A549 (cell line): ENCODE results near the gene ALOX15. TPM values are rescaled to one million over a fixed set of nuclear protein-coding genes. Genes with fewer than 3 reads are reported as not detected.

Source experiments
- ATAC-seq, 2 experiments: fragments of 200-7000 bp in 1 of 2; fragments of >200 bp in 1 of 2; cut with Nextera tagmentation in 1 of 2; cut with Tn5 transposase in 1 of 2; 3 replicates each; pipeline versions ENCODE4 v1.8.0 to v1.9.1; 2018 to 2020; ENCODE audit warnings: mild to moderate bottlenecking in 1 of 2, moderate library complexity in 1 of 2
- CTCF ChIA-PET: fragments of 300-600 bp; sonication (Branson Sonifier 250); formaldehyde crosslinking; extraction: SDS; loops from one replicate; lab custom pipeline; 2021; ENCODE audit warnings: antibody characterized with exemption, inconsistent platforms; lab: Yijun Ruan, JAX
- POLR2A ChIA-PET: fragments of 350-600 bp; formaldehyde crosslinking; extraction: SDS; loops from one replicate; lab custom pipeline; 2021; ENCODE audit warnings: antibody characterized with exemption, inconsistent platforms; lab: Yijun Ruan, JAX
- DNase-seq, 2 experiments: peaks; one replicate each; pipeline versions ENCODE4 v3.0.0 to v3.0.0-alpha.2; 2011 to 2016; ENCODE audit warnings: low read depth in 1 of 2, low spot score in 1 of 2
- FAIRE-seq: peaks from 2 replicates; lab custom pipeline; 2011; peaks lifted over from hg19 to GRCh38; lab: Jason Lieb, UNC
- H3K27ac ChIP-seq, 2 experiments: fragments of >200 bp; sonication (Bioruptor Twin); formaldehyde crosslinking; 3 replicates each; pipeline ENCODE4 v1.5.1; 2016 to 2017
- H3K4me1 ChIP-seq: fragments of >200 bp; sonication (Bioruptor Twin); formaldehyde crosslinking; 3 replicates; pipeline ENCODE4 v1.6.1; 2016
- H3K4me2 ChIP-seq: fragments of >200 bp; sonication (Bioruptor Twin); formaldehyde crosslinking; 3 replicates; pipeline ENCODE4 v1.6.1; 2016
- H3K4me3 ChIP-seq: fragments of >200 bp; sonication (Bioruptor Twin); formaldehyde crosslinking; 3 replicates; pipeline ENCODE4 v1.5.1; 2016
- H3K9me3 ChIP-seq: fragments of >200 bp; sonication (Bioruptor Twin); formaldehyde crosslinking; 3 replicates; pipeline ENCODE4 v1.6.1; 2016
- CHD2 ChIP-seq: fragments of 150-350 bp; IDR thresholded peaks from 2 replicates; pipeline ENCODE4 v1.6.1; 2014; ENCODE audit warnings: low read length; ENCODE audit not compliant: partially characterized antibody
- CHD4 ChIP-seq: fragments of 200-600 bp; sonication (generic); IDR thresholded peaks from 2 replicates; pipeline ENCODE4 v1.6.1; 2016; ENCODE audit warnings: antibody characterized with exemption, mild to moderate bottlenecking, borderline replicate concordance
- HDAC2 ChIP-seq: fragments of 200-600 bp; sonication (generic); IDR thresholded peaks from 2 replicates; pipeline ENCODE4 v1.6.1; 2016
- HMGXB4 ChIP-seq: fragments of 250-450 bp; sonication (Bioruptor Pico); IDR thresholded peaks from 2 replicates; pipeline ENCODE4 v1.5.0; 2021; ENCODE audit warnings: mild to moderate bottlenecking, moderate library complexity, borderline replicate concordance
- JUN ChIP-seq, 2 experiments: fragments of >200 bp; sonication (Bioruptor Twin); formaldehyde crosslinking; IDR thresholded peaks; 2 replicates in 1 of 2; 3 replicates in 1 of 2; pipeline ENCODE4 v1.6.1; 2016 to 2017
- JUNB ChIP-seq: fragments of >200 bp; sonication (Bioruptor Twin); formaldehyde crosslinking; IDR thresholded peaks from 2 replicates; pipeline ENCODE4 v1.6.1; 2016
- KDM1A ChIP-seq: fragments of 200-600 bp; sonication (generic); IDR thresholded peaks from 2 replicates; pipeline ENCODE4 v1.6.1; 2016; ENCODE audit warnings: low read depth, mild to moderate bottlenecking
- POLR2A ChIP-seq: IDR thresholded peaks from 2 replicates; pipeline ENCODE4 v1.6.1; 2012; ENCODE audit warnings: mild to moderate bottlenecking, low read length
- RARB ChIP-seq: fragments of 250-450 bp; sonication (Bioruptor Pico); IDR thresholded peaks from 2 replicates; pipeline ENCODE4 v1.8.0; 2021; ENCODE audit warnings: mild to moderate bottlenecking, moderate library complexity
- REST ChIP-seq: fragments of 200-600 bp; sonication (generic); IDR thresholded peaks from 2 replicates; pipeline ENCODE4 v1.6.1; 2016; ENCODE audit warnings: antibody characterized with exemption, mild to moderate bottlenecking, moderate library complexity
- RFX5 ChIP-seq: fragments of 450-650 bp; IDR thresholded peaks from 2 replicates; pipeline ENCODE4 v1.7.1; 2014; ENCODE audit warnings: antibody characterized with exemption, mild to moderate bottlenecking, moderate library complexity
- SMC3 ChIP-seq: fragments of >200 bp; sonication (Bioruptor Twin); formaldehyde crosslinking; IDR thresholded peaks from 3 replicates; pipeline ENCODE4 v1.6.1; 2018; ENCODE audit warnings: inconsistent platforms
- SREBF2 ChIP-seq: fragments of 450-650 bp; IDR thresholded peaks from 2 replicates; pipeline ENCODE4 v1.6.1; 2014; ENCODE audit warnings: mild to moderate bottlenecking, moderate library complexity
- TFCP2L1 ChIP-seq: fragments of 250-450 bp; sonication (Bioruptor Pico); IDR thresholded peaks from 2 replicates; pipeline ENCODE4 v1.5.0; 2021; ENCODE audit warnings: mild to moderate bottlenecking
- USF2 ChIP-seq: fragments of 450-650 bp; IDR thresholded peaks from 2 replicates; pipeline ENCODE4 v1.6.1; 2014; ENCODE audit warnings: antibody characterized with exemption
- ZNF302 ChIP-seq: fragments of 250-450 bp; sonication (Bioruptor Pico); IDR thresholded peaks from 2 replicates; pipeline ENCODE4 v1.9.0; 2021; ENCODE audit warnings: inconsistent platforms, mild to moderate bottlenecking, moderate library complexity
- WGBS: methylation state at CpG from one replicate; pipeline ENCODE4 v1.1.6; 2017; ENCODE audit errors: missing lambda C conversion rate; 5-methylcytosine and 5-hydroxymethylcytosine counted together
- polyA plus RNA-seq, 4 experiments: library from polyadenylated mRNA; depleted of rRNA in 3 of 4; stranded (reverse); fragments of >200 nt; fragmentation: RNase III in 1 of 4; extraction: RNeasy Plus Mini Kit Qiagen cat#74134 plus additional on column Dnase treatment in 1 of 4; gene quantifications; 2 replicates in 3 of 4; 3 replicates in 1 of 4; pipeline ENCODE4 v1.2.3, GENCODE V29; 2011 to 2017

Gene ALOX15
- polyA plus RNA-seq, 2 of the 4 experiments (the other 2 are of a cell fraction), result 0.08 to 0.12 TPM

GRCh38 chr17:4617090-4617489, 24.4 kb downstream of the ALOX15 start:
- Histone ChIP-seq H3K27ac (no peak overlapping the region), H3K4me2 (no peak overlapping the region), H3K9me3 (peaks cover 8% of the 10 kb centered on the region), H3K4me3 (no peak overlapping the region), H3K4me1 (no peaks in the 10 kb centered on the region)
- no peak for FAIRE-seq
- 80% methylated on average over 17 of the region's 17 CpGs for WGBS
- TF ChIP-seq SMC3, result no peak
- TF ChIP-seq CHD2, result no peak
- no peak for TF ChIP-seq JUNB
- TF ChIP-seq HDAC2, result no peak
- no peak for TF ChIP-seq RARB (CRISPR knock-in tag)
- no peak for TF ChIP-seq JUN (IDR thresholded peaks at IDR 0.05)
- TF ChIP-seq POLR2A, result no peak
- TF ChIP-seq KDM1A, result no peak
- no peak for TF ChIP-seq REST
- no peak for TF ChIP-seq CHD4
- no peak for TF ChIP-seq HMGXB4 (CRISPR knock-in tag)
- TF ChIP-seq ZNF302 (CRISPR knock-in tag), result no peak
- TF ChIP-seq SREBF2, result no peak
- no peak for TF ChIP-seq RFX5
- no peak for TF ChIP-seq TFCP2L1 (CRISPR knock-in tag)
- TF ChIP-seq USF2, result no peak
- ChIA-PET POLR2A (no interaction called here), CTCF (interaction anchor here (1.4 to 4.1 kb wide), 3 partner anchors 9 to 50 kb away, joined by 3 to 28 read pairs (median 25); no protein-coding TSS in a partner anchor)
- ATAC-seq, result no peak
- no peak for DNase-seq

- Histone ChIP-seq H3K4me2 (no peak overlapping the region), H3K4me1 (no peaks in the 10 kb centered on the region), H3K9me3 (0 out of 3 replicates have a peak, but pooled peaks cover 2% of the 10 kb centered on the region), H3K27ac (no peak overlapping the region), H3K4me3 (no peak overlapping the region)
- 59% methylated on average over 9 of the region's 9 CpGs for WGBS
- TF ChIP-seq RFX5, result no peak
- TF ChIP-seq SMC3, result no peak
- TF ChIP-seq HMGXB4 (CRISPR knock-in tag), result no peak
- FAIRE-seq (no peak), DNase-seq (no peak), ATAC-seq (no peak)
- ChIA-PET CTCF (interaction anchor here (0.7 to 4.1 kb wide), 7 partner anchors 10 to 51 kb away, joined by 3 to 28 read pairs (median 5); no protein-coding TSS in a partner anchor), POLR2A (interaction anchor here (0.6 kb wide), 1 partner anchor 146 kb away, joined by 8 read pairs; no protein-coding TSS in a partner anchor)
Observed at GRCh38 chr17:4616476-4616875, 25.0 kb downstream of the ALOX15 start.
